Activated T-cell treated with anti-CD3 and anti-CD28 coated beads, Interleukin-2, amount 50 U/mL, for 72 hours (primary cell): ENCODE data around the gene PRRT2. TPM values are rescaled to one million over a fixed set of nuclear protein-coding genes. Genes with fewer than 3 reads are reported as not detected.

ENCODE experiments used
- ATAC-seq, 2 donors: fragments of 150-1000 bp; cut with Tn5 transposase; replicated peaks in 1 of 2; 2 replicates each; pipeline ENCODE4 v1.10.0; 2021; ENCODE audit warnings: moderate library complexity in 2 of 2, mild to moderate bottlenecking in 1 of 2
- DNase-seq, 2 donors: peaks; one replicate each; pipeline ENCODE4 v3.0.0; 2021 to 2022; ENCODE audit warnings: mixed read lengths in 1 of 2
- H3K27ac Mint-ChIP-seq: one replicate; pipeline ENCODE4 v1.8.0; 2022; ENCODE audit warnings: mild to moderate bottlenecking, moderate library complexity, mixed read lengths
- H3K27me3 Mint-ChIP-seq: one replicate; pipeline ENCODE4 v1.8.0; 2022; ENCODE audit warnings: low read depth, mixed read lengths
- H3K36me3 Mint-ChIP-seq, 2 donors: one replicate each; pipeline ENCODE4 v1.8.0; 2022; ENCODE audit warnings: mixed read lengths in 2 of 2, mild to moderate bottlenecking in 1 of 2; ENCODE audit not compliant: insufficient read depth in 2 of 2
- H3K4me1 Mint-ChIP-seq: one replicate; pipeline ENCODE4 v1.8.0; 2022; ENCODE audit warnings: low read depth, mixed read lengths
- H3K4me3 Mint-ChIP-seq, 2 donors: one replicate each; pipeline ENCODE4 v1.8.0; 2022; ENCODE audit warnings: mild to moderate bottlenecking in 2 of 2, mixed read lengths in 2 of 2, moderate library complexity in 2 of 2
- H3K9me3 Mint-ChIP-seq, 2 donors: one replicate each; pipeline ENCODE4 v1.8.0; 2022; ENCODE audit warnings: mixed read lengths in 2 of 2
- total RNA-seq, 2 donors: library from RNA; stranded (reverse); gene quantifications; one replicate each; pipeline ENCODE4 v1.2.3, GENCODE V29; 2022

The PRRT2 gene
- total RNA-seq, 2 donors from 2014 or later, result 2.4 to 2.8 TPM

DNA sequence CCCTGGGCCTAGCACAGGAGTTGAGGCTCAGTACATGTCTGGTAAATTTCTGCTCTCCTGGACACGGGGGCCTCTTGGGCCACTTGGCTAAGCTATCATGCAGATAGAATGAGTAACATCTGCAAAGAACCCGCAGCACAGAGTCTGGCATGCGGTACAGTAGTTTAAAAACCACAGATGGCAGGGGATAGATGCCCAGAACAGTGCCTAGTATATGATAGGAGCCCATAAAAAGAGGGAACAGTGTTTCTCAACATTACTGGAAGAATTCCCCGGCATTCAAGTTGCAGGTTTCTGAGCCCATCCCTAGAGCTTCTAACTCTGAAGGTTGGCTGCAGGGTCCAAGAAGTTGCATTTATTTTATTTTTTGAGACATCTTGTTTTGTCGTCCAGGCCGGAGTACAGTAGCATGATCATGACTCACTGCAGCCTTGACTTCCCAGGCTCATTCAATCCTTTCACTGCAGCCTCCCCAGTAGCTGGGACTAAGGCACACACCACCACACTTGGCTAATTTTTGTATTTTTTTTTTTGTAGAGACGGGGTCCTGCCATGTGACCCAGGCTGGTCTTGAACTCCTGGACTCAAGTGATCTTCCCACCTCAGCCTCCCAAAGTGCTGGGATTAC lies 45.3 kb downstream of the PRRT2 start:
- no peak for DNase-seq
- H3K4me3 Mint-ChIP-seq, result no peak overlapping the region

GRCh38 chr16:29858149-29858849 lies 46.3 kb downstream of the PRRT2 start:
- Mint-ChIP-seq H3K4me3 (no peak overlapping the region), H3K36me3 (peaks cover 7 to 10% of the 10 kb centered on the region in 2 donors), H3K9me3 (no peaks in the 10 kb centered on the region), H3K4me1 (peaks cover 26% of the 10 kb centered on the region), H3K27ac (no peak overlapping the region), H3K27me3 (no peaks in the 10 kb centered on the region)
- DNase-seq (no peak), ATAC-seq (no peak)

More for the DNA sequence above, 45.3 kb downstream of the PRRT2 start:
- Mint-ChIP-seq H3K27ac (no peak overlapping the region), H3K36me3 (peaks cover 4 to 10% of the 10 kb centered on the region in 2 donors), H3K9me3 (no peaks in the 10 kb centered on the region), H3K4me1 (peaks cover 21% of the 10 kb centered on the region), H3K27me3 (no peaks in the 10 kb centered on the region)
- peak in 1 of 2 donors; percentile 6 for ATAC-seq

DNA sequence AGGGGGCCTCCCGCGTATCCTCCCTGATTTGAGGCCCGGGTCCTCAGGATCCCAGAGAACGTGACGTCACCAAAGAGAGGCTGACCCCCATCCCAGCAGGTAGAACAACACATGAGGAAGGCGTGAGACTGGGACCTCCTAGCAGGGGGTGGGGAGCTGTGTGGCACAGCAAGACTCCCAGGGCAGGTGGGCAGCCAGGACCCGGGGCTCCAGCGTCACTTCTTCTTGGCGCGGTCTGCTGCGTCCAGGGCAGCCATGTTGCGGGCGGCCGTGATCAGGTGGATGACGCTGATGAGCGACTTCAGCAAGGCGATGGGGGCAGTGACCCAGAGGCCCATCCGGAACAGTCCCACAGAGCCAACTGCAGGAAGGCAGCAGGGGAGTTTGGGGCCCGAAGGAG lies 47.0 kb downstream of the PRRT2 start:
- Mint-ChIP-seq H3K9me3 (no peaks in the 10 kb centered on the region), H3K36me3 (peaks cover 7 to 10% of the 10 kb centered on the region in 2 donors), H3K27me3 (no peaks in the 10 kb centered on the region), H3K27ac (no peak overlapping the region), H3K4me1 (peaks cover 30% of the 10 kb centered on the region), H3K4me3 (no peak overlapping the region)
- DNase-seq (no peak), ATAC-seq (no peak)

- peaks cover 7 to 10% of the 10 kb centered on the region in 2 donors for H3K36me3 Mint-ChIP-seq
- DNase-seq, result no peak
- ATAC-seq, result no peak
- H3K4me1 Mint-ChIP-seq, result peaks cover 30% of the 10 kb centered on the region
- H3K27me3 Mint-ChIP-seq, result no peaks in the 10 kb centered on the region
- H3K27ac Mint-ChIP-seq, result no peak overlapping the region
- no peaks in the 10 kb centered on the region for H3K9me3 Mint-ChIP-seq
- no peak overlapping the region for H3K4me3 Mint-ChIP-seq
These were observed 48.2 kb downstream of the PRRT2 start for GRCh38 chr16:29860218-29860617.

DNA sequence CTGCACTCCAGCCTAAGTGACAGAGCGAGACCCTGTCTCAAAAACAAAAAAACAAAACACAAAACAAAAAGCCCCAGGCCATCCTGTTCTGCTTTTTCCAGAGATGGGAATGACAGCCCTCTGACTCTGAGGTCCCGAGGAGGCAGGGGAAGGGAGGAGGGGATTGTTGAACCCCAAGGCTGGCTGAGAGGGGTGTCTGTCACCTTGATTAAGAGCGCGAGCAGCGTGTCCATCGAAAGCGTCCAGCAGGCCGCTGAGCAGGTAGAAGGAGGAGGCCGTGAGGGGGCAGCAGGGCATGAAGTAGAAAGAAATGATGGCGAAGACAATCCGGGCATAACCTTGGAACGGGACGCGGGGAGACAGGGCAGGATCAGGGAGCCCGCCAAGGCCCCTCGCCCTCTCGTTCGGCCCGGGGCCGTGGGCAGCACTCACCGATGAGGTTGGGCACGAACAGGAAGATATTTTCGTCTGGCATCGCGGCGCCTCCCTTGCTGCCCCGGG lies 50.4 kb downstream of the PRRT2 start:
- DNase-seq, result peak; percentile 30 to 37
- H3K4me1 Mint-ChIP-seq, result peaks cover 30% of the 10 kb centered on the region
- H3K27ac Mint-ChIP-seq, result peak overlapping the region; percentile 58
- peak overlapping the region; percentile 90 for H3K4me3 Mint-ChIP-seq
- peaks cover 7 to 10% of the 10 kb centered on the region in 2 donors for H3K36me3 Mint-ChIP-seq
- no peaks in the 10 kb centered on the region for H3K9me3 Mint-ChIP-seq
- ATAC-seq, result no peak
- H3K27me3 Mint-ChIP-seq, result no peaks in the 10 kb centered on the region

DNA sequence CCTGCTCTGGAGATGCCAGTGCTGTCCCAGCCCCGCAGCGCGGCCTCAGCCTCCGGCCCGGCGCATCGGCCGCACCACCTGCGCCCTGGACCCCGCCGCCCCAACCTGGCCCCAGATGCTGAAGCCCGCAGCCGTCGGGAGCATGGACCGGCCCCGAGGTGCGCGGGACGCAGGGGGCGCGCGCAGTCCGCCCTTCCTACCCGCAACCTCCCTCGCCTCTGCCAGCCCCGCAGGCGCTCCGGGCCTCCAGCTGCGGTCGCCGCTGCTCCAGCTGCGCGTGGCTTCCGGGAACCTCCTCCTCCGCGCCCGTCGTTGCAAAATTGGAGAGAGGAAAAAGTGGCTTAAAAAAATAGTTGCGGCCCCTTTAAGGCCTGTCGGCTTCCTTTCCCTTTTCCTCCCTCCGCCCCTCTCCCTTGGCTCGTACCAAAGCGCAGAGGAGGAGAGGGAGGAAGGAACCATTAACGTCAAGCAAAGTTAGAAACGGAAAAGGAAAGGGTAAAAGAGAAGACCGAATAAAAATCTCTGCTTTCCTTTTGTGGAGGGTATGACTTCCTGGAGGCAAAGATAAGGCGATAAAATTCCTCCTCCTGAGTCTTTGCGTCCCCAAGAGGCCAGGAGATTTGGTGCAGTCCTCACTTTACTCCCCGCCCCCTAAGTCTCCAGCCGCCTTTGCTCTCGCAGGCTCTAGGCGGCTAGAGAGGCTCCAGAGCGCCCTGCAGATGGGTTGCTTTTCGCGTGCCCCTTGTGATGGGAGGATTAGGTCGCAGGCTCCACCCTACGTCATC lies 51.1 kb downstream of the PRRT2 start, which contains the start of gene CDIPT:
TSS of gene CDIPT (minus strand) at position 343 of the 785 bp plus-strand sequence. CDS start 369 bp downstream, outside the sequence.
- DNase-seq (peak; percentile 92 to 95), ATAC-seq (peak; percentile 99)
- H3K4me1 Mint-ChIP-seq, result peaks cover 30% of the 10 kb centered on the region
- H3K27ac Mint-ChIP-seq, result peak within 1 kb of the TSS; percentile 94
- H3K9me3 Mint-ChIP-seq, result no peaks in the 10 kb centered on the region
- H3K4me3 Mint-ChIP-seq, result peak within 1 kb of the TSS; percentile 90
- no peaks in the 10 kb centered on the region for H3K27me3 Mint-ChIP-seq
- peaks cover 7 to 10% of the 10 kb centered on the region in 2 donors for H3K36me3 Mint-ChIP-seq

DNA sequence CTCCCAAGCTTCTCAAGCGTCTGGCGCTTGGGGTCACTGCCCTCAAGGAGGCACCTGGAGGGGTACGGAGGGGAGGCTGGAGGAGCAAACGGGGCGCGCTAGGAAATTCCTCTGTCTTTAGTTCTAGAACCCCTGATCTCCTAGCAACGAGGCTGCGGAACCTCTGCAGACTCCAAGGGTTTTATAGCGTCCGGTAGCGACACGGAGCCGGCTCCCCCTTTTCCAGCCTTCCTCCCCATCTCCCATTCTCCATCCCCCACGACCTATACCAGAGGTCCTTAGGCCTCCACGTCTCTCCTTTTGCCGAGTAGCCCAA lies 51.6 kb downstream of the PRRT2 start:
- Mint-ChIP-seq H3K4me1 (peaks cover 30% of the 10 kb centered on the region), H3K9me3 (no peaks in the 10 kb centered on the region), H3K36me3 (peaks cover 4 to 7% of the 10 kb centered on the region in 2 donors), H3K4me3 (peak overlapping the region; percentile 90), H3K27ac (no peak overlapping the region), H3K27me3 (no peaks in the 10 kb centered on the region)
- DNase-seq (no peak), ATAC-seq (no peak)

GRCh38 chr16:29864205-29864604 lies 52.2 kb downstream of the PRRT2 start:
- Mint-ChIP-seq H3K4me3 (no peak overlapping the region), H3K4me1 (peaks cover 30% of the 10 kb centered on the region), H3K27me3 (no peaks in the 10 kb centered on the region), H3K36me3 (peaks cover 2 to 5% of the 10 kb centered on the region in 2 donors), H3K9me3 (no peaks in the 10 kb centered on the region), H3K27ac (no peak overlapping the region)
- no peak for DNase-seq
- no peak for ATAC-seq

Other genes starting within 250 kb of the PRRT2 start
- gene SPN, start 148.9 kb upstream of the PRRT2 start, total RNA-seq, result 10 to 100 TPM; 77.4 to 84.4 TPM
- 1 to 10 TPM; 4.5 to 5.6 TPM for gene QPRT, start 133.0 kb upstream of the PRRT2 start, total RNA-seq
- gene C16orf54, start 66.2 kb upstream of the PRRT2 start, total RNA-seq, result 10 to 100 TPM; 23.7 to 25.9 TPM
- gene ZG16, start 33.9 kb upstream of the PRRT2 start, total RNA-seq, result not detected
- 100 to 1,000 TPM; 153 to 180 TPM for gene KIF22, start 21.4 kb upstream of the PRRT2 start, total RNA-seq
- gene MAZ, start 5.7 kb upstream of the PRRT2 start, total RNA-seq, result 100 to 1,000 TPM; 266 to 329 TPM
- gene PAGR1, start 4.0 kb downstream of the PRRT2 start, total RNA-seq, result 10 to 100 TPM; 14.8 to 17.8 TPM
- gene MVP, start 8.3 kb downstream of the PRRT2 start, total RNA-seq, result 100 to 1,000 TPM; 148 to 161 TPM
- gene CDIPT, start 51.0 kb downstream of the PRRT2 start, total RNA-seq, result 10 to 100 TPM; 48.7 to 56.0 TPM
- gene SEZ6L2, start 87.4 kb downstream of the PRRT2 start, total RNA-seq, result under 1 TPM; 0.31 to 0.44 TPM
- gene ASPHD1, start 88.3 kb downstream of the PRRT2 start, total RNA-seq, result under 1 TPM; 0.82 to 0.93 TPM
- 10 to 100 TPM; 45.3 to 46.8 TPM for gene KCTD13, start 114.0 kb downstream of the PRRT2 start, total RNA-seq
- 10 to 100 TPM; 84.5 to 84.7 TPM for gene TMEM219, start 149.9 kb downstream of the PRRT2 start, total RNA-seq
- gene TAOK2, start 161.7 kb downstream of the PRRT2 start, total RNA-seq, result 10 to 100 TPM; 31.1 to 35.0 TPM
- gene HIRIP3, start 183.4 kb downstream of the PRRT2 start, total RNA-seq, result 10 to 100 TPM; 38.8 to 45.8 TPM
- gene INO80E, start 184.0 kb downstream of the PRRT2 start, total RNA-seq, result 100 to 1,000 TPM in 1 of 2 donors, 10 to 100 TPM in 1; 98.5 to 116 TPM
- under 1 TPM in 1 of 2 donors, not detected in 1; 0.43 TPM for gene DOC2A, start 198.8 kb downstream of the PRRT2 start, total RNA-seq
- gene C16orf92, start 211.0 kb downstream of the PRRT2 start, total RNA-seq, result not detected
- gene TLCD3B, start 219.1 kb downstream of the PRRT2 start, total RNA-seq, result 1 to 10 TPM; 4.5 to 6.9 TPM